Endothelial cell of umbilical vein (primary cell): ENCODE results near the gene NR3C2. TPM values are rescaled to one million over a fixed set of nuclear protein-coding genes. Genes with fewer than 3 reads are reported as not detected.

ENCODE experiments used
- BruUV-seq: library from RNA; stranded (reverse); fragments of 400-500 nt; replicated peaks from 2 replicates; lab custom pipeline; 2021; lab: Mats Ljungman, UMichigan
- CTCF ChIA-PET: fragments of 300-600, 350-600 bp; sonication (Branson Sonifier 250); formaldehyde crosslinking; loops from one replicate; lab custom pipeline; 2021; ENCODE audit warnings: antibody characterized with exemption, inconsistent platforms; lab: Charles Lee
- POLR2A ChIA-PET: fragments of 300-600, 350-600 bp; sonication (Branson Sonifier 250); formaldehyde crosslinking; loops from one replicate; lab custom pipeline; 2021; ENCODE audit warnings: antibody characterized with exemption, inconsistent platforms; lab: Charles Lee
- DNase-seq: peaks from one replicate; pipeline ENCODE4 v3.0.0-alpha.2; 2011; ENCODE audit warnings: low read depth, low spot score
- FAIRE-seq: peaks from 2 replicates; lab custom pipeline; 2011; peaks lifted over from hg19 to GRCh38; lab: Jason Lieb, UNC
- H2AFZ ChIP-seq: 2 replicates; pipeline ENCODE4 v1.6.0; 2012; ENCODE audit warnings: low read depth, low read length, control low read depth, inconsistent platforms
- H3K27ac ChIP-seq: 2 replicates; pipeline ENCODE4 v1.5.1; 2011; ENCODE audit warnings: low read depth, mild to moderate bottlenecking, control low read depth, low read length, moderate library complexity; ENCODE audit not compliant: insufficient read depth
- H3K27me3 ChIP-seq, 2 experiments: 2 replicates each; pipeline versions ENCODE4 v1.6.0 to v1.6.1; 2011; ENCODE audit warnings: low read length in 2 of 2, mixed read lengths in 1 of 2; ENCODE audit not compliant: control insufficient read depth in 2 of 2, insufficient read depth in 2 of 2
- H3K36me3 ChIP-seq, 2 experiments: 2 replicates in 1 of 2; 3 replicates in 1 of 2; pipeline ENCODE4 v1.5.1; 2011; ENCODE audit warnings: low read length in 2 of 2, mild to moderate bottlenecking in 1 of 2, moderate library complexity in 1 of 2; ENCODE audit not compliant: control insufficient read depth in 2 of 2, insufficient read depth in 2 of 2; ENCODE audit errors: extremely low read depth in 1 of 2
- H3K4me1 ChIP-seq: 3 replicates; pipeline ENCODE4 v1.5.1; 2011; ENCODE audit warnings: mild to moderate bottlenecking, low read length; ENCODE audit not compliant: control insufficient read depth, insufficient read depth; ENCODE audit errors: extremely low read depth
- H3K4me2 ChIP-seq: 2 replicates; pipeline ENCODE4 v1.6.1; 2011; ENCODE audit warnings: low read length, control low read depth, mixed read lengths; ENCODE audit not compliant: insufficient read depth
- H3K4me3 ChIP-seq, 3 experiments: fragments of 200-600 bp in 1 of 3; sonication (generic), shearing (Covaris generic) in 1 of 3; replicated peaks in 1 of 3; 2 replicates each; pipeline ENCODE4 v1.5.1; 2011 to 2016; ENCODE audit warnings: control low read depth in 3 of 3, low read length in 3 of 3, mild to moderate bottlenecking in 2 of 3, inconsistent platforms in 1 of 3, low read depth in 1 of 3, moderate library complexity in 1 of 3; ENCODE audit not compliant: insufficient read depth in 1 of 3
- H3K79me2 ChIP-seq: 2 replicates; pipeline ENCODE4 v1.6.0; 2012; ENCODE audit warnings: low read length, inconsistent platforms; ENCODE audit not compliant: control insufficient read depth, insufficient read depth
- H3K9ac ChIP-seq: replicated peaks from 2 replicates; pipeline ENCODE3; 2011; ENCODE audit warnings: low read length, control low read depth; ENCODE audit not compliant: insufficient read depth; ENCODE audit errors: extremely low read depth
- H3K9me1 ChIP-seq: replicated peaks from 3 replicates; pipeline ENCODE4 v1.6.0; 2011; ENCODE audit warnings: mild to moderate bottlenecking, low read length; ENCODE audit not compliant: control insufficient read depth, insufficient read depth; ENCODE audit errors: extremely low read depth
- H3K9me3 ChIP-seq: replicated peaks from 2 replicates; pipeline ENCODE4 v1.5.1; 2012; ENCODE audit warnings: low read length, inconsistent platforms; ENCODE audit not compliant: control insufficient read depth, insufficient read depth
- H4K20me1 ChIP-seq: replicated peaks from 2 replicates; pipeline ENCODE3; 2011; ENCODE audit warnings: mild to moderate bottlenecking, low read length; ENCODE audit not compliant: control insufficient read depth, insufficient read depth; ENCODE audit errors: extremely low read depth
- CTCF ChIP-seq, 2 donors: IDR thresholded peaks; 1 replicate in 1 of 2; 2 replicates in 1 of 2; pipeline ENCODE4 v1.5.1; 2011; ENCODE audit warnings: low read length in 2 of 2, mild to moderate bottlenecking in 2 of 2, moderate library complexity in 2 of 2, control low read depth in 1 of 2, inconsistent platforms in 1 of 2, low read depth in 1 of 2; ENCODE audit not compliant: insufficient read depth in 1 of 2; ENCODE audit errors: extremely low read depth in 1 of 2
- EZH2 ChIP-seq: IDR thresholded peaks from 2 replicates; pipeline ENCODE4 v1.6.1; 2012; ENCODE audit warnings: borderline replicate concordance, low read depth, mild to moderate bottlenecking, moderate library complexity, low read length, inconsistent platforms; ENCODE audit not compliant: severe bottlenecking
- FOS ChIP-seq: IDR thresholded peaks from 2 replicates; pipeline ENCODE4 v1.6.1; 2011; ENCODE audit warnings: mild to moderate bottlenecking, low read length, moderate library complexity, borderline replicate concordance; ENCODE audit not compliant: insufficient read depth
- GATA2 ChIP-seq: IDR thresholded peaks from 2 replicates; pipeline ENCODE4 v1.7.0; 2011; ENCODE audit warnings: low read depth, mild to moderate bottlenecking, moderate library complexity, mixed read lengths, low read length; ENCODE audit not compliant: insufficient read length, insufficient read depth
- JUN ChIP-seq: IDR thresholded peaks from 2 replicates; pipeline ENCODE4 v1.6.1; 2011; ENCODE audit warnings: borderline replicate concordance, low read depth; ENCODE audit not compliant: insufficient read length, insufficient read depth
- MAX ChIP-seq: IDR thresholded peaks from 2 replicates; pipeline ENCODE4 v1.6.1; 2011; ENCODE audit not compliant: insufficient read depth, insufficient read length
- MYC ChIP-seq: IDR thresholded peaks from one replicate; pipeline ENCODE4 v1.6.1; 2011; ENCODE audit warnings: mild to moderate bottlenecking, low read depth, low read length
- POLR2A ChIP-seq: IDR thresholded peaks from 2 replicates; pipeline ENCODE4 v1.6.1; 2012; ENCODE audit warnings: low read depth, mild to moderate bottlenecking, control low read depth, low read length
- POLR2AphosphoS5 ChIP-seq: IDR thresholded peaks from 2 replicates; pipeline ENCODE4 v1.6.1; 2012; ENCODE audit warnings: low read depth, mild to moderate bottlenecking, control low read depth, low read length, moderate library complexity; ENCODE audit not compliant: insufficient read depth
- dilution Hi-C: fragments of 300-500 bp; cut with MboI; formaldehyde crosslinking; loops from one replicate; pipeline ENCODE4 v1.15.0; 2019; ENCODE audit warnings: low sequenced_read_pairs; ENCODE audit not compliant: extremely low pct_ligation_motif_present
- intact Hi-C: fragments of 100-400 bp; cut with micrococcal nuclease; formaldehyde crosslinking; loops from one replicate; pipeline ENCODE4 v1.10.0; 2022
- polyA plus RNA-seq, 4 experiments: library from polyadenylated mRNA; depleted of rRNA in 3 of 4; stranded (reverse) in 3 of 4; unstranded in 1 of 4; fragments of >200 nt; gene quantifications; 2 replicates each; pipeline versions ENCODE4 v1.2.1 to v1.2.3, GENCODE V29; 2011 to 2012; ENCODE audit warnings: missing spikeins in 1 of 4
- total RNA-seq: library from RNA; stranded (reverse); gene quantifications from 2 replicates; pipeline ENCODE4 v1.2.3, GENCODE V29; 2021

NR3C2 gene
- total and polyA plus RNA-seq, 2 donors (not counting 3 experiments of a cell fraction or from before 2014, with no cell fraction given) = 4.8 to 16.4 TPM

- no peaks in the 10 kb centered on the region for H3K9me3 ChIP-seq
- dilution Hi-C loops = no loop called here
- H3K79me2 ChIP-seq = peaks cover 14% of the 10 kb centered on the region
- H2AFZ ChIP-seq = peak overlapping the region; percentile 97
- H3K27ac ChIP-seq = no peak overlapping the region
- no peaks in the 10 kb centered on the region for H3K36me3 ChIP-seq
- H3K27me3 ChIP-seq = no peaks in the 10 kb centered on the region
- H3K9me1 ChIP-seq = no peaks in the 10 kb centered on the region
- POLR2A ChIA-PET = no interaction called here
- peak; percentile 28 for FAIRE-seq
- DNase-seq = no peak
- H3K9ac ChIP-seq = peak overlapping the region; percentile 57
- peak overlapping the region; percentile 100 for H3K4me2 ChIP-seq
- H4K20me1 ChIP-seq = no peaks in the 10 kb centered on the region
- peaks cover 20% of the 10 kb centered on the region for H3K4me1 ChIP-seq
- H3K4me3 ChIP-seq = peak overlapping the region; percentile 88 to 98 (median 94)
- CTCF ChIA-PET = interaction anchor here (0.6 to 1.7 kb wide), 12 partner anchors 9 to 822 kb away, joined by 3 to 12 read pairs (median 3); no protein-coding TSS in a partner anchor
- BruUV-seq = TSS peak; percentile 19
- TF ChIP-seq MAX = no peak
- no peak for TF ChIP-seq POLR2AphosphoS5
- TF ChIP-seq JUN = no peak
- TF ChIP-seq GATA2 = no peak
- TF ChIP-seq FOS = no peak
- TF ChIP-seq EZH2 = no peak
- no peak for TF ChIP-seq POLR2A
- no peak for TF ChIP-seq MYC
- no peak for TF ChIP-seq CTCF (IDR thresholded peaks at IDR 0.05; ENCODE audit: extremely low read depth in 1 of 2, insufficient read depth in 1 of 2, low read depth in 1 of 2, low read length in 2 of 2)
- intact Hi-C loops = loop anchor here (1.0 to 10.0 kb wide), 8 partner anchors 159 to 827 kb away; partner anchors contain the start of gene TMEM184C
Measured at GRCh38 chr4:148441624-148441985, 609 bp downstream of the NR3C2 start.
